Stimulated activated CD4-positive, alpha-beta T cell treated with anti-CD3 and anti-CD28 coated beads, Interleukin-1b, Interleukin-23, amount 100 ng/mL, for 48 hours (primary cell): Measurements from ENCODE around the gene GMPPA.
A peak's percentile ranks its signal among the peaks of the same experiment; 100 is the strongest.

Source experiments
- DNase-seq: peaks from one replicate; pipeline ENCODE4 v3.0.0-alpha.2; 2020

Gene GMPPA

GRCh38 chr2:219541611-219542180 is 43.0 kb downstream of the GMPPA start:
- peak; percentile 86 for DNase-seq

- no peak for DNase-seq
Measured at GRCh38 chr2:219542931-219543595, 44.4 kb downstream of the GMPPA start.

GRCh38 chr2:219543596-219544358 is 45.1 kb downstream of the GMPPA start, which contains the start of the genes CHPF and TMEM198:
CHPF (minus strand) TSS chr2:219543809; CDS start chr2:219543538, 271 bp downstream.
TMEM198 (plus strand) TSS chr2:219544028; CDS start chr2:219544728, 700 bp downstream.
- peak; percentile 97 for DNase-seq

- DNase-seq: no peak
Measured at GRCh38 chr2:219544567-219544966, 45.9 kb downstream of the GMPPA start.

GRCh38 chr2:219545295-219545942 is 46.7 kb downstream of the GMPPA start:
- no peak for DNase-seq

- no peak for DNase-seq
Measured at GRCh38 chr2:219545943-219546352, 47.3 kb downstream of the GMPPA start.

GRCh38 chr2:219547621-219548020 is 48.9 kb downstream of the GMPPA start:
- no peak for DNase-seq

- DNase-seq: no peak
Measured at GRCh38 chr2:219548990-219549389, 50.3 kb downstream of the GMPPA start.

GRCh38 chr2:219549619-219550018 is 50.9 kb downstream of the GMPPA start:
- no peak for DNase-seq

- DNase-seq: no peak
Measured at GRCh38 chr2:219551441-219552381, 53.0 kb downstream of the GMPPA start.

GRCh38 chr2:219552382-219553167 is 53.9 kb downstream of the GMPPA start:
- peak; percentile 77 for DNase-seq

- DNase-seq: no peak
Measured at GRCh38 chr2:219553168-219553417, 54.4 kb downstream of the GMPPA start.

- DNase-seq: no peak
Measured at GRCh38 chr2:219553463-219553963, 54.8 kb downstream of the GMPPA start.

- DNase-seq: no peak
Measured at GRCh38 chr2:219554350-219554749, 55.7 kb downstream of the GMPPA start.

- no peak for DNase-seq
Measured at GRCh38 chr2:219555956-219556355, 57.3 kb downstream of the GMPPA start.

GRCh38 chr2:219556413-219556812 is 57.7 kb downstream of the GMPPA start:
- no peak for DNase-seq
